Measurements from ENCODE around the gene KRT38.

KRT38 gene

GRCh38 chr17:41440531-41441033, at the start of gene KRT38:
Gene KRT38 (minus strand): TSS chr17:41440983. CDS start chr17:41440921, 62 bp downstream.
- no peak for DNase-seq (ENCODE audit: low read depth)

- DNase-seq (ENCODE audit: low read depth): no peak
These were observed 48.7 kb upstream of the KRT38 start, which contains the start of gene KRT36 for GRCh38 chr17:41489531-41489930. Gene KRT36 (minus strand): TSS chr17:41489910. CDS start chr17:41489864, 46 bp downstream.

- DNase-seq (ENCODE audit: low read depth): peak; percentile 34
These were observed 46.2 kb upstream of the KRT38 start for GRCh38 chr17:41486809-41487530.

- DNase-seq (ENCODE audit: low read depth): no peak
These were observed 45.5 kb upstream of the KRT38 start for GRCh38 chr17:41486316-41486715.

- DNase-seq (ENCODE audit: low read depth): no peak
These were observed 44.4 kb upstream of the KRT38 start for GRCh38 chr17:41484920-41485904.

GRCh38 chr17:41483991-41484826, 43.4 kb upstream of the KRT38 start:
- DNase-seq (ENCODE audit: low read depth): no peak

- DNase-seq (ENCODE audit: low read depth): no peak
These were observed 42.7 kb upstream of the KRT38 start for GRCh38 chr17:41483531-41483930.

GRCh38 chr17:41481036-41481435, 40.3 kb upstream of the KRT38 start, which contains the start of gene KRT35:
Gene KRT35 (minus strand): TSS chr17:41481151. CDS start chr17:41481097, 54 bp downstream.
- no peak for DNase-seq (ENCODE audit: low read depth)

GRCh38 chr17:41480581-41480980, 39.8 kb upstream of the KRT38 start:
- DNase-seq (ENCODE audit: low read depth): no peak

GRCh38 chr17:41480136-41480535, 39.4 kb upstream of the KRT38 start:
- DNase-seq (ENCODE audit: low read depth): no peak

- no peak for DNase-seq (ENCODE audit: low read depth)
These were observed 37.5 kb upstream of the KRT38 start for GRCh38 chr17:41478237-41478636.

- DNase-seq (ENCODE audit: low read depth): no peak
These were observed 36.4 kb upstream of the KRT38 start for GRCh38 chr17:41476866-41477815.

GRCh38 chr17:41475421-41475820, 34.6 kb upstream of the KRT38 start:
- no peak for DNase-seq (ENCODE audit: low read depth)

GRCh38 chr17:41474863-41475262, 34.1 kb upstream of the KRT38 start:
- no peak for DNase-seq (ENCODE audit: low read depth)

GRCh38 chr17:41468346-41468745, 27.6 kb upstream of the KRT38 start:
- DNase-seq (ENCODE audit: low read depth): no peak

- DNase-seq (ENCODE audit: low read depth): no peak
These were observed 26.8 kb upstream of the KRT38 start for GRCh38 chr17:41467561-41467960.

- DNase-seq (ENCODE audit: low read depth): no peak
These were observed 26.2 kb upstream of the KRT38 start, which contains the start of gene KRT32 for GRCh38 chr17:41466988-41467387. Gene KRT32 (minus strand): TSS chr17:41467386. CDS start chr17:41467325, 61 bp downstream.

GRCh38 chr17:41464682-41465081, 23.9 kb upstream of the KRT38 start:
- DNase-seq (ENCODE audit: low read depth): no peak

GRCh38 chr17:41464173-41464572, 23.4 kb upstream of the KRT38 start:
- no peak for DNase-seq (ENCODE audit: low read depth)

- DNase-seq (ENCODE audit: low read depth): no peak
These were observed 23.0 kb upstream of the KRT38 start for GRCh38 chr17:41463746-41464145.

All from activated T-cell treated with anti-CD3 and anti-CD28 coated beads for 48 hours (primary cell).